Vagina (tissue), 2 donors: ENCODE data around the gene CST9L. TPM values are rescaled to one million over a fixed set of nuclear protein-coding genes. Genes with fewer than 3 reads are reported as not detected.
A peak's percentile ranks its signal among the peaks of the same experiment; 100 is the strongest.

ENCODE experiments used
- DNase-seq, 2 donors: peaks; one replicate each; pipeline ENCODE4 v3.0.0-alpha.2; 2017; ENCODE audit errors: extremely low spot score in 2 of 2
- H3K27ac ChIP-seq: fragments of 200-600 bp; sonication (generic); one replicate; pipeline ENCODE4 v1.5.1; 2019
- H3K27me3 ChIP-seq: fragments of 200-600 bp; sonication (generic); one replicate; pipeline ENCODE4 v1.5.1; 2019
- H3K36me3 ChIP-seq, 2 donors: fragments of 200-600 bp; sonication (generic); one replicate each; pipeline ENCODE4 v1.5.1; 2017 to 2019
- H3K4me1 ChIP-seq: fragments of 200-600 bp; sonication (generic); one replicate; pipeline ENCODE4 v1.5.1; 2019
- H3K4me3 ChIP-seq, 2 donors: fragments of 200-600 bp; sonication (generic); 1 replicate in 1 of 2; 2 replicates in 1 of 2; pipeline ENCODE4 v1.5.1; 2016 to 2019
- H3K9me3 ChIP-seq: fragments of 200-600 bp; sonication (generic); one replicate; pipeline ENCODE4 v1.5.1; 2019
- CTCF ChIP-seq, 3 experiments: fragments of 450-650 bp in 2 of 3; fragments of 200-600 bp in 1 of 3; sonication (generic) in 1 of 3; IDR thresholded peaks; one replicate each; pipeline ENCODE4 v1.5.1; 2017 to 2019; ENCODE audit warnings: antibody characterized with exemption in 3 of 3, mild to moderate bottlenecking in 2 of 3, moderate library complexity in 2 of 3
- POLR2A ChIP-seq, 2 donors: fragments of 450-650 bp; IDR thresholded peaks; one replicate each; pipeline ENCODE4 v1.6.1; 2017; ENCODE audit warnings: antibody characterized with exemption in 2 of 2, mild to moderate bottlenecking in 2 of 2, moderate library complexity in 2 of 2
- POLR2AphosphoS5 ChIP-seq, 2 donors: sonication (generic); formaldehyde crosslinking; IDR thresholded peaks; one replicate each; pipeline ENCODE4 v1.9.0; 2017; ENCODE audit warnings: antibody characterized with exemption in 2 of 2, mild to moderate bottlenecking in 2 of 2, low read depth in 1 of 2; ENCODE audit not compliant: insufficient read depth in 1 of 2
- intact Hi-C: fragments of 100-400 bp; cut with DNase I; formaldehyde crosslinking; loops from one replicate; pipeline ENCODE4 v1.15.1; 2023
- total RNA-seq: library from RNA; depleted of rRNA; stranded (reverse); fragments of >200 nt; gene quantifications from one replicate; pipeline ENCODE4 v1.2.3, GENCODE V29; 2016

Gene CST9L
- total RNA-seq, 1 donor from 2014 or later: not detected

- intact Hi-C loops: no loop called here
- DNase-seq: no peak
Measured at GRCh38 chr20:23568971-23569330, 667 bp upstream of the CST9L start.

GRCh38 chr20:23566199-23566932, 1.9 kb downstream of the CST9L start:
- intact Hi-C loops: no loop called here
- TF ChIP-seq CTCF (IDR thresholded peaks at IDR 0.05): no peak
- no peaks in the 10 kb centered on the region for H3K27me3 ChIP-seq
- H3K27ac ChIP-seq: no peak overlapping the region
- H3K36me3 ChIP-seq: no peaks in the 10 kb centered on the region
- no peak overlapping the region for H3K4me3 ChIP-seq
- no peaks in the 10 kb centered on the region for H3K9me3 ChIP-seq
- no peak for DNase-seq
- H3K4me1 ChIP-seq: no peaks in the 10 kb centered on the region

More at GRCh38 chr20:23568971-23569330, 667 bp upstream of the CST9L start:
- no peaks in the 10 kb centered on the region for H3K9me3 ChIP-seq
- H3K27ac ChIP-seq: no peak overlapping the region
- no peak overlapping the region for H3K4me3 ChIP-seq
- H3K36me3 ChIP-seq: no peaks in the 10 kb centered on the region
- H3K4me1 ChIP-seq: no peaks in the 10 kb centered on the region
- TF ChIP-seq POLR2AphosphoS5 (IDR thresholded peaks at IDR 0.05; ENCODE audit: insufficient read depth in 1 of 2, low read depth in 1 of 2): no peak
- TF ChIP-seq CTCF (IDR thresholded peaks at IDR 0.05): no peak
- TF ChIP-seq POLR2A (IDR thresholded peaks at IDR 0.05): no peak
- no peaks in the 10 kb centered on the region for H3K27me3 ChIP-seq

GRCh38 chr20:23565503-23566045, 2.7 kb downstream of the CST9L start:
- Histone ChIP-seq H3K27me3 (no peaks in the 10 kb centered on the region), H3K4me1 (no peaks in the 10 kb centered on the region), H3K27ac (no peak overlapping the region), H3K4me3 (no peak overlapping the region), H3K9me3 (no peaks in the 10 kb centered on the region), H3K36me3 (no peaks in the 10 kb centered on the region)
- TF ChIP-seq POLR2AphosphoS5 (IDR thresholded peaks at IDR 0.05; ENCODE audit: insufficient read depth in 1 of 2, low read depth in 1 of 2) (no peak), CTCF (IDR thresholded peaks at IDR 0.05) (no peak), POLR2A (IDR thresholded peaks at IDR 0.05) (no peak)
- peak in 1 of 2 donors; percentile 69 for DNase-seq
- intact Hi-C loops: no loop called here

- Histone ChIP-seq H3K27me3 (no peaks in the 10 kb centered on the region), H3K36me3 (no peaks in the 10 kb centered on the region), H3K9me3 (no peaks in the 10 kb centered on the region), H3K4me3 (no peak overlapping the region), H3K4me1 (no peaks in the 10 kb centered on the region), H3K27ac (no peak overlapping the region)
- peak in 1 of 2 donors; percentile 69 for DNase-seq
- intact Hi-C loops: no loop called here
- TF ChIP-seq POLR2A (IDR thresholded peaks at IDR 0.05) (no peak), CTCF (IDR thresholded peaks at IDR 0.05) (no peak), POLR2AphosphoS5 (IDR thresholded peaks at IDR 0.05; ENCODE audit: insufficient read depth in 1 of 2, low read depth in 1 of 2) (no peak)
Measured at GRCh38 chr20:23564927-23565326, 3.4 kb downstream of the CST9L start.

GRCh38 chr20:23562721-23563342, 5.5 kb downstream of the CST9L start:
- H3K27ac ChIP-seq: no peak overlapping the region
- no peak for TF ChIP-seq CTCF (IDR thresholded peaks at IDR 0.05)
- TF ChIP-seq POLR2AphosphoS5 (IDR thresholded peaks at IDR 0.05; ENCODE audit: insufficient read depth in 1 of 2, low read depth in 1 of 2): no peak
- no peak for TF ChIP-seq POLR2A (IDR thresholded peaks at IDR 0.05)
- H3K4me1 ChIP-seq: no peaks in the 10 kb centered on the region
- no peak overlapping the region for H3K4me3 ChIP-seq
- DNase-seq: no peak
- no peaks in the 10 kb centered on the region for H3K36me3 ChIP-seq
- no peaks in the 10 kb centered on the region for H3K9me3 ChIP-seq
- intact Hi-C loops: no loop called here
- no peaks in the 10 kb centered on the region for H3K27me3 ChIP-seq
